OCI-LY7 (cell line): ENCODE results near the gene SCAMP5. TPM values are rescaled to one million over a fixed set of nuclear protein-coding genes. Genes with fewer than 3 reads are reported as not detected.

ENCODE experiments used
- BruUV-seq: library from RNA; stranded (reverse); fragments of 400-500 nt; replicated peaks from 2 replicates; lab custom pipeline; 2021; lab: Mats Ljungman, UMichigan
- CTCF ChIA-PET: fragments of 300-600 bp; sonication (Branson Sonifier 250); formaldehyde crosslinking; loops from one replicate; lab custom pipeline; 2022; ENCODE audit warnings: antibody characterized with exemption; ENCODE audit not compliant: unreplicated experiment; lab: Charles Lee
- POLR2A ChIA-PET: fragments of 300-600 bp; sonication (Branson Sonifier 250); formaldehyde crosslinking; loops from one replicate; lab custom pipeline; 2022; ENCODE audit warnings: antibody characterized with exemption; lab: Charles Lee
- DNase-seq: peaks from one replicate; pipeline ENCODE4 v3.0.0-alpha.2; 2015; ENCODE audit warnings: low spot score
- H2AFZ ChIP-seq: fragments of 200-600 bp; sonication (generic), shearing (Covaris generic); 2 replicates; pipeline ENCODE4 v1.6.1; 2014; ENCODE audit warnings: mild to moderate bottlenecking, antibody characterized with exemption, low read length, moderate library complexity
- H3K27ac ChIP-seq: fragments of 200-600 bp; sonication (generic); 2 replicates; pipeline ENCODE4 v1.5.1; 2014; ENCODE audit warnings: mixed run types, low read depth, mild to moderate bottlenecking, moderate library complexity, low read length, inconsistent platforms; ENCODE audit not compliant: poor library complexity, severe bottlenecking
- H3K36me3 ChIP-seq: fragments of 200-600 bp; sonication (generic); 2 replicates; pipeline ENCODE4 v1.6.1; 2014; ENCODE audit warnings: mild to moderate bottlenecking, antibody characterized with exemption, low read length, moderate library complexity, mixed read lengths; ENCODE audit not compliant: insufficient read depth
- H3K4me1 ChIP-seq: fragments of 200-600 bp; sonication (generic); 2 replicates; pipeline ENCODE4 v1.5.1; 2014; ENCODE audit warnings: mild to moderate bottlenecking, low read length; ENCODE audit not compliant: insufficient read depth, poor library complexity, severe bottlenecking
- H3K4me2 ChIP-seq: fragments of 200-600 bp; sonication (generic); 2 replicates; pipeline ENCODE4 v1.6.1; 2014; ENCODE audit warnings: mild to moderate bottlenecking, low read length
- H3K4me3 ChIP-seq: fragments of 200-600 bp; sonication (generic); 2 replicates; pipeline ENCODE4 v1.5.1; 2014; ENCODE audit warnings: mild to moderate bottlenecking, low read depth, low read length; ENCODE audit not compliant: poor library complexity, severe bottlenecking
- H3K79me2 ChIP-seq: fragments of 200-600 bp; sonication (generic); 2 replicates; pipeline ENCODE4 v1.6.1; 2016; ENCODE audit warnings: low read depth, mild to moderate bottlenecking, low read length, moderate library complexity, mixed read lengths; ENCODE audit not compliant: insufficient read depth
- H3K9me2 ChIP-seq: fragments of 200-600 bp; sonication (generic); 2 replicates; pipeline ENCODE4 v1.6.1; 2016; ENCODE audit warnings: mild to moderate bottlenecking, low read length, mixed read lengths; ENCODE audit not compliant: insufficient read depth
- H3K9me3 ChIP-seq: fragments of 200-600 bp; sonication (generic); 2 replicates; pipeline ENCODE4 v1.6.1; 2014; ENCODE audit warnings: mild to moderate bottlenecking, mixed run types, low read length, mixed read lengths
- H4K20me1 ChIP-seq: fragments of 200-600 bp; sonication (generic); 2 replicates; pipeline ENCODE4 v1.6.1; 2014; ENCODE audit warnings: mild to moderate bottlenecking, antibody characterized with exemption, low read length, moderate library complexity, mixed read lengths; ENCODE audit not compliant: insufficient read depth
- CTCF ChIP-seq: fragments of 200-600 bp; sonication (generic); conservative IDR thresholded peaks from 2 replicates; pipeline ENCODE4 v1.5.1; 2014; ENCODE audit warnings: mild to moderate bottlenecking, antibody characterized with exemption, low read length, moderate library complexity, mixed read lengths
- EZH2phosphoT487 ChIP-seq: fragments of 200-600 bp; sonication (generic); IDR thresholded peaks from 2 replicates; pipeline ENCODE4 v1.6.1; 2018; ENCODE audit warnings: low read depth, borderline replicate concordance, mild to moderate bottlenecking, mixed run types, antibody characterized with exemption, low read length, moderate library complexity, mixed read lengths
- intact Hi-C: fragments of 100-400 bp; cut with micrococcal nuclease; formaldehyde crosslinking; loops from one replicate; pipeline ENCODE4 v1.10.0; 2022; ENCODE audit not compliant: unreplicated experiment
- total RNA-seq, 2 experiments: library from RNA; depleted of rRNA in 1 of 2; stranded (reverse); fragments of >200 nt in 1 of 2; shearing (Covaris generic) in 1 of 2; gene quantifications; 2 replicates each; pipeline ENCODE4 v1.2.3, GENCODE V29; 2014 to 2022

Gene SCAMP5
- total RNA-seq, 2 experiments from 2014 or later: 29.4 to 43.7 TPM

- Histone ChIP-seq H3K36me3 (peaks cover 5% of the 10 kb centered on the region; the same call in 1 of the 2 replicates), H3K79me2 (no peaks in the 10 kb centered on the region; the same call in 1 of the 2 replicates), H3K9me3 (no peaks in the 10 kb centered on the region), H4K20me1 (no peaks in the 10 kb centered on the region), H3K4me3 (no peak overlapping the region), H2AFZ (no peak overlapping the region), H3K4me1 (peaks cover 32% of the 10 kb centered on the region), H3K9me2 (no peaks in the 10 kb centered on the region), H3K27ac (no peak overlapping the region), H3K4me2 (no peak overlapping the region)
- CTCF ChIA-PET: no interaction called here
- BruUV-seq: no TSS peak
- POLR2A ChIA-PET: interaction anchor here (0.6 to 1.3 kb wide), 4 partner anchors 9 to 1360 kb away, joined by 3 to 5 read pairs (median 4); no protein-coding TSS in a partner anchor
- intact Hi-C loops: no loop called here
- DNase-seq: no peak
- TF ChIP-seq EZH2phosphoT487 (no peak), CTCF (no peak)
Measured at GRCh38 chr15:75001310-75001709, 5.9 kb downstream of the SCAMP5 start.

DNA sequence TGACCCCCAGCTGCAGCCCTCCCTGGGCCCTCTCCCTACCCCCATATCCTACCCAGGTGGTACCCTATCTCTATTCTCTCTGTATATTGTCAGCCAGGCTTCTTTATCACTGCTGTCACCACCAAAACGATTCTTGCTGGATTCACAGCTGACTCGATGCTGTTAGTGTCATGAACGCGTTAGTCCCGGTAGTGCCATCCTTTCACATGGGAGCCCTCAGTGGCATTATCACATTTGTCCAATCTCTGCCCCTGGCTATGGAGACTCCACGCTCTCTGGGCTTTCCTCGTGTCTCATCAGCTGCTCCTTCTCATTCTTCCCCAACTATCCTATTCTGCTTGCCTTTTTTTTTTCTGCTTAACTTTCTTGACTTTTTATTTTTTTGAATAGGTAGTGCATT, 7.0 kb downstream of the SCAMP5 start:
- H4K20me1 ChIP-seq: no peaks in the 10 kb centered on the region
- no peak overlapping the region for H2AFZ ChIP-seq
- ChIA-PET POLR2A (no interaction called here), CTCF (no interaction called here)
- no peaks in the 10 kb centered on the region for H3K9me3 ChIP-seq
- no peaks in the 10 kb centered on the region; the same call in 1 of the 2 replicates for H3K79me2 ChIP-seq
- TF ChIP-seq CTCF (no peak), EZH2phosphoT487 (no peak)
- no peaks in the 10 kb centered on the region for H3K9me2 ChIP-seq
- no peak overlapping the region for H3K27ac ChIP-seq
- H3K4me3 ChIP-seq: no peak overlapping the region
- no peak for DNase-seq
- H3K4me1 ChIP-seq: peaks cover 32% of the 10 kb centered on the region
- BruUV-seq: no TSS peak
- no peak overlapping the region for H3K4me2 ChIP-seq
- H3K36me3 ChIP-seq: peaks cover 5% of the 10 kb centered on the region; the same call in 1 of the 2 replicates
- intact Hi-C loops: no loop called here

- BruUV-seq: no TSS peak
- H3K79me2 ChIP-seq: peaks cover 13% of the 10 kb centered on the region; the same call in 1 of the 2 replicates
- ChIA-PET CTCF (interaction anchor here (0.5 to 0.6 kb wide), 3 partner anchors 11 to 233 kb away, joined by 4 read pairs; no protein-coding TSS in a partner anchor), POLR2A (interaction anchor here (0.6 to 2.6 kb wide), 6 partner anchors 12 to 300 kb away, joined by 3 to 13 read pairs (median 6); partner anchors contain the start of genes PPCDC and SCAMP5)
- H3K4me2 ChIP-seq: peak overlapping the region; percentile 81
- peak; percentile 57 for DNase-seq
- TF ChIP-seq EZH2phosphoT487: no peak
- H3K27ac ChIP-seq: peak overlapping the region; percentile 98
- no peaks in the 10 kb centered on the region for H4K20me1 ChIP-seq
- H3K4me3 ChIP-seq: peak overlapping the region; percentile 67
- intact Hi-C loops: loop anchor here (5.0 kb wide), 1 partner anchor 220 kb away; no protein-coding TSS in a partner anchor
- H3K36me3 ChIP-seq: peaks cover 9% of the 10 kb centered on the region
- H3K9me3 ChIP-seq: no peaks in the 10 kb centered on the region
- no peaks in the 10 kb centered on the region for H3K9me2 ChIP-seq
- H2AFZ ChIP-seq: peak overlapping the region; percentile 78
- H3K4me1 ChIP-seq: peaks cover 71% of the 10 kb centered on the region
Measured at GRCh38 chr15:75007216-75007615, 11.9 kb downstream of the SCAMP5 start.
